Stomach (tissue), 19 donors: ENCODE measurements around the gene RAB5B. TPM values are rescaled to one million over a fixed set of nuclear protein-coding genes. Genes with fewer than 3 reads are reported as not detected.
A peak's percentile ranks its signal among the peaks of the same experiment; 100 is the strongest.

Experiments
- DNase-seq, 2 donors: peaks; one replicate each; pipeline versions ENCODE4 v3.0.0 to v3.0.0-alpha.2; 2013 to 2019
- H3K27ac ChIP-seq, 5 donors: fragments of 200-600 bp in 4 of 5; sonication (generic) in 4 of 5; one replicate each; pipeline ENCODE4 v1.5.1; 2013 to 2019; ENCODE audit warnings: mild to moderate bottlenecking in 1 of 5, moderate library complexity in 1 of 5
- H3K27me3 ChIP-seq, 3 donors: fragments of 200-600 bp; sonication (generic); one replicate each; pipeline ENCODE4 v1.5.1; 2017 to 2019; ENCODE audit warnings: mixed run types in 1 of 3
- H3K36me3 ChIP-seq, 4 donors: fragments of 200-600 bp; sonication (generic); 1 replicate in 3 of 4; 2 replicates in 1 of 4; pipeline ENCODE4 v1.5.1; 2016 to 2019
- H3K4me1 ChIP-seq, 4 donors: fragments of 200-600 bp; sonication (generic); one replicate each; pipeline ENCODE4 v1.5.1; 2016 to 2019
- H3K4me3 ChIP-seq, 4 donors: fragments of 200-600 bp; sonication (generic) in 3 of 4; one replicate each; pipeline ENCODE4 v1.5.1; 2016 to 2019; ENCODE audit warnings: mild to moderate bottlenecking in 1 of 4
- H3K9me3 ChIP-seq, 4 donors: fragments of 200-600 bp; sonication (generic); one replicate each; pipeline ENCODE4 v1.5.1; 2016 to 2019
- EP300 ChIP-seq: sonication (generic); formaldehyde crosslinking; IDR thresholded peaks from one replicate; pipeline ENCODE4 v1.6.1; 2017; ENCODE audit warnings: antibody characterized with exemption
- POLR2A ChIP-seq, 4 donors: fragments of 450-650 bp; IDR thresholded peaks; one replicate each; pipeline ENCODE4 v1.6.1; 2016; ENCODE audit warnings: antibody characterized with exemption in 4 of 4, control low read depth in 2 of 4, mild to moderate bottlenecking in 1 of 4, moderate library complexity in 1 of 4
- POLR2AphosphoS5 ChIP-seq, 3 donors: sonication (generic); formaldehyde crosslinking; IDR thresholded peaks; one replicate each; pipeline ENCODE4 v1.6.1; 2016; ENCODE audit warnings: antibody characterized with exemption in 3 of 3
- WGBS, 5 donors: extraction: QIAGEN DNeasy Blood & Tissue Kit in 3 of 5; methylation state at CpG; one replicate each; pipeline versions ENCODE4 v1.1.5 to v1.1.7; 2013 to 2018; 5-methylcytosine and 5-hydroxymethylcytosine counted together
- intact Hi-C: fragments of 100-400 bp; cut with DNase I; formaldehyde crosslinking; loops from one replicate; pipeline ENCODE4 v1.15.1; 2023; ENCODE audit warnings: low total_unique reads
- long read RNA-seq, 10 donors: transcript quantifications; one replicate each; lab custom pipeline, GENCODE V29; 2026
- polyA plus RNA-seq, 3 donors: library from polyadenylated mRNA; stranded (reverse); fragments of 200-250 nt; gene quantifications; one replicate each; pipeline ENCODE4 v1.2.3, GENCODE V29; 2013
- total RNA-seq, 5 donors: library from RNA; depleted of rRNA; stranded (reverse); fragments of >200 nt; gene quantifications; one replicate each; pipeline versions ENCODE4 v1.1.0 to v1.2.3, GENCODE V29; 2014 to 2016
- TF ChIP-seq, protein P1 (sequence below), 7 experiments: fragments of 450-650 bp in 4 of 7; fragments of 200-600 bp in 3 of 7; sonication (generic) in 3 of 7; IDR thresholded peaks; one replicate each; pipeline ENCODE4 v1.5.1; 2016 to 2019; ENCODE audit warnings: antibody characterized with exemption in 7 of 7, control low read depth in 2 of 7, mild to moderate bottlenecking in 1 of 7
- donor health status: healthy with polysubstance abuse.
- donor health status: Bipolar disorder and iron deficiency.
- donor health status: healthy.

The RAB5B gene, protein sequence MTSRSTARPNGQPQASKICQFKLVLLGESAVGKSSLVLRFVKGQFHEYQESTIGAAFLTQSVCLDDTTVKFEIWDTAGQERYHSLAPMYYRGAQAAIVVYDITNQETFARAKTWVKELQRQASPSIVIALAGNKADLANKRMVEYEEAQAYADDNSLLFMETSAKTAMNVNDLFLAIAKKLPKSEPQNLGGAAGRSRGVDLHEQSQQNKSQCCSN
- total RNA-seq (100 to 1,000 TPM in 1 of 5 donors, 10 to 100 TPM in 4; 17.1 to 100 (median 75.1) TPM), polyA plus RNA-seq (10 to 100 TPM; 52.4 to 92.4 (median 61.3) TPM)
- long read RNA-seq, donor 1, full-length matches to known transcripts, result 13 of 48 reads
- long read RNA-seq, donor 1, partial matches to known transcripts, result 35 of 48 reads
- long read RNA-seq, donor 1, other reads (novel, unspliced or antisense), result 0 of 48 reads
- long read RNA-seq, donor 2, full-length matches to known transcripts, result 34 of 62 reads
- long read RNA-seq, donor 2, partial matches to known transcripts, result 28 of 62 reads
- long read RNA-seq, donor 2, other reads (novel, unspliced or antisense), result 0 of 62 reads
- long read RNA-seq, donor 3, full-length matches to known transcripts, result 10 of 37 reads
- long read RNA-seq, donor 3, partial matches to known transcripts, result 27 of 37 reads
- long read RNA-seq, donor 3, other reads (novel, unspliced or antisense), result 0 of 37 reads
- long read RNA-seq, donor 4, full-length matches to known transcripts, result 7 of 7 reads
- long read RNA-seq, donor 4, partial matches to known transcripts, result 0 of 7 reads
- long read RNA-seq, donor 4, other reads (novel, unspliced or antisense), result 0 of 7 reads
- long read RNA-seq, donor 5, full-length matches to known transcripts, result 25 of 74 reads
- long read RNA-seq, donor 5, partial matches to known transcripts, result 49 of 74 reads
- long read RNA-seq, donor 5, other reads (novel, unspliced or antisense), result 0 of 74 reads
- long read RNA-seq, donor 6, full-length matches to known transcripts, result 79 of 194 reads
- long read RNA-seq, donor 6, partial matches to known transcripts, result 115 of 194 reads
- long read RNA-seq, donor 6, other reads (novel, unspliced or antisense), result 0 of 194 reads
- long read RNA-seq, donor 7, full-length matches to known transcripts, result 30 of 79 reads
- long read RNA-seq, donor 7, partial matches to known transcripts, result 49 of 79 reads
- long read RNA-seq, donor 7, other reads (novel, unspliced or antisense), result 0 of 79 reads
- long read RNA-seq, donor 8, full-length matches to known transcripts, result 21 of 58 reads
- long read RNA-seq, donor 8, partial matches to known transcripts, result 37 of 58 reads
- long read RNA-seq, donor 8, other reads (novel, unspliced or antisense), result 0 of 58 reads
- long read RNA-seq, donor 9, full-length matches to known transcripts, result 23 of 64 reads
- long read RNA-seq, donor 9, partial matches to known transcripts, result 41 of 64 reads
- long read RNA-seq, donor 9, other reads (novel, unspliced or antisense), result 0 of 64 reads
- long read RNA-seq, donor 10, full-length matches to known transcripts, result 11 of 48 reads
- long read RNA-seq, donor 10, partial matches to known transcripts, result 37 of 48 reads
- long read RNA-seq, donor 10, other reads (novel, unspliced or antisense), result 0 of 48 reads

DNA sequence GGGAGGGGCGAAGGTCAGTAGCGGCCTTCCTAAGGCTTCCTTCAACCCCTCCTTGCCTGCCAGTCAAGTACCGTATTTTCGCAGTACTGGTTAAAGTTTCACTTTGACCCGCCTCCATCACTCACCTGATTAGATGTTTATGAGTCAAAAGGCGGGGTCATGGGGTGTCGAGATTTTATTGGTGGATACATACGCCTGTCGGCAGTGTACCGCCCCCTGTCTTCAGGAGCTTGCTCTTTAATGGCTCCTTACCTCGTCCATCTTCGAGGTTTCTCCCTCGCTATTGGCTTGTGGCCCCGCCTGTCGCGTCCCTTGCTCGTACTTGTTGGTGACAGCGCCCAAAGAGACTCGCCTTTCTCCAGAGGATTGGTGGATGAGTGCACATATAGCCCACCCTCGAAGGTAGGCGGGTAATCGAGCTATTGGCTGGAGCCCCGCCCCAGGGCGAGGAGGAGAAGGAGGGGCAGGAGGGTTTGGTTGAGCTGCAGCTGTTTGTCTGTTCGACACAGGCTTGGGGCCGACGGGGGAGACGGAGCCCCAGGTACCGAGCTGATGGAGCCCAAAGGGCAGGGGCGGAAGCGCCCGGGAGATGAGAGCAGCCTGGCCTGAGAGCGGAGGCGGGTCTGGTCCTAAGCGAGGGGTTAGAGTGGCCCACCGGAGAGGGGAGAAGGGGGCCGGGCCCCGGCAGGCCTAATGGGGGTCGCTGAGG, at the start of gene RAB5B:
Gene RAB5B (plus strand): TSS at position 480 of the 709 bp plus-strand sequence. CDS start 12,883 bp downstream, outside the sequence.
- WGBS, 5 donors, result 0 to 1% (median 0%) methylated on average over 11 to 39 of the region's 39 CpGs
- Histone ChIP-seq H3K27ac (peak within 1 kb of the TSS; percentile 92 to 99 (median 97)), H3K4me3 (peak within 1 kb of the TSS; percentile 82 to 96 (median 90)), H3K36me3 (peaks cover 0 to 24% (median 20%) of the 10 kb centered on the region in 4 donors), H3K9me3 (no peaks in the 10 kb centered on the region), H3K27me3 (no peaks in the 10 kb centered on the region), H3K4me1 (peaks cover 41 to 64% (median 55%) of the 10 kb centered on the region in 4 donors)
- TF ChIP-seq POLR2AphosphoS5 (IDR thresholded peaks at IDR 0.05) (peak; percentile 74 to 99 (median 98)), EP300 (no peak), POLR2A (IDR thresholded peaks at IDR 0.05) (peak in 2 of 4 donors; percentile 94 to 96)
- TF ChIP-seq, protein P1, sequence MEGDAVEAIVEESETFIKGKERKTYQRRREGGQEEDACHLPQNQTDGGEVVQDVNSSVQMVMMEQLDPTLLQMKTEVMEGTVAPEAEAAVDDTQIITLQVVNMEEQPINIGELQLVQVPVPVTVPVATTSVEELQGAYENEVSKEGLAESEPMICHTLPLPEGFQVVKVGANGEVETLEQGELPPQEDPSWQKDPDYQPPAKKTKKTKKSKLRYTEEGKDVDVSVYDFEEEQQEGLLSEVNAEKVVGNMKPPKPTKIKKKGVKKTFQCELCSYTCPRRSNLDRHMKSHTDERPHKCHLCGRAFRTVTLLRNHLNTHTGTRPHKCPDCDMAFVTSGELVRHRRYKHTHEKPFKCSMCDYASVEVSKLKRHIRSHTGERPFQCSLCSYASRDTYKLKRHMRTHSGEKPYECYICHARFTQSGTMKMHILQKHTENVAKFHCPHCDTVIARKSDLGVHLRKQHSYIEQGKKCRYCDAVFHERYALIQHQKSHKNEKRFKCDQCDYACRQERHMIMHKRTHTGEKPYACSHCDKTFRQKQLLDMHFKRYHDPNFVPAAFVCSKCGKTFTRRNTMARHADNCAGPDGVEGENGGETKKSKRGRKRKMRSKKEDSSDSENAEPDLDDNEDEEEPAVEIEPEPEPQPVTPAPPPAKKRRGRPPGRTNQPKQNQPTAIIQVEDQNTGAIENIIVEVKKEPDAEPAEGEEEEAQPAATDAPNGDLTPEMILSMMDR (IDR thresholded peaks at IDR 0.05), result peak in 3 of 7 experiments; percentile 31 to 52 (median 50)
- intact Hi-C loops, result no loop called here
- DNase-seq, result peak; percentile 99 to 100

GRCh38 chr12:55925371-55925770, 48.5 kb upstream of the RAB5B start:
- TF ChIP-seq POLR2AphosphoS5 (IDR thresholded peaks at IDR 0.05) (no peak), EP300 (no peak), POLR2A (IDR thresholded peaks at IDR 0.05) (no peak)
- TF ChIP-seq, protein P1 (IDR thresholded peaks at IDR 0.05), result no peak
- no peaks in the 10 kb centered on the region for H3K9me3 ChIP-seq
- H3K36me3 ChIP-seq, result peaks cover 0 to 21% (median 17%) of the 10 kb centered on the region in 4 donors
- H3K4me3 ChIP-seq, result no peak overlapping the region
- H3K27me3 ChIP-seq, result no peaks in the 10 kb centered on the region
- DNase-seq, result no peak
- no peak overlapping the region for H3K27ac ChIP-seq
- 76 to 87% (median 78%) methylated on average over 4 of the region's 4 CpGs for WGBS, 5 donors
- intact Hi-C loops, result no loop called here
- H3K4me1 ChIP-seq, result peaks cover 22 to 68% (median 54%) of the 10 kb centered on the region in 4 donors

GRCh38 chr12:55925870-55926737, 47.8 kb upstream of the RAB5B start:
- peak overlapping the region; percentile 75 to 90 (median 88) for H3K4me3 ChIP-seq
- H3K9me3 ChIP-seq, result no peaks in the 10 kb centered on the region
- no peaks in the 10 kb centered on the region for H3K27me3 ChIP-seq
- H3K27ac ChIP-seq, result peak overlapping the region; percentile 90 to 99 (median 96)
- WGBS, 5 donors, result 7 to 11% (median 9%) methylated on average over 10 of the region's 10 CpGs
- no peak for DNase-seq
- intact Hi-C loops, result no loop called here
- peaks cover 29 to 72% (median 59%) of the 10 kb centered on the region in 4 donors for H3K4me1 ChIP-seq
- peaks cover 0 to 21% (median 17%) of the 10 kb centered on the region in 4 donors for H3K36me3 ChIP-seq
- TF ChIP-seq, protein P1 (IDR thresholded peaks at IDR 0.05), result no peak
- TF ChIP-seq EP300 (no peak), POLR2AphosphoS5 (IDR thresholded peaks at IDR 0.05) (no peak), POLR2A (IDR thresholded peaks at IDR 0.05) (no peak)
